SK-N-SH treated with all-trans-retinoic acid at 6 μM for 48 hours (cell line): ENCODE data around the gene DPYD.

Experiments used
- ATAC-seq: fragments of 200-7000 bp; cut with Tn5 transposase; 3 replicates; pipeline ENCODE4 v1.9.1; 2020; ENCODE audit warnings: mild to moderate bottlenecking, moderate library complexity
- ESRRG ChIP-seq: fragments of 250-450 bp; sonication (Bioruptor Pico); IDR thresholded peaks from 2 replicates; pipeline ENCODE4 v1.6.1; 2021; ENCODE audit warnings: mild to moderate bottlenecking
- GLIS3 ChIP-seq: fragments of 250-450 bp; sonication (Bioruptor Pico); IDR thresholded peaks from 2 replicates; pipeline ENCODE4 v1.5.0; 2020; ENCODE audit warnings: mild to moderate bottlenecking, moderate library complexity
- ISL1 ChIP-seq: fragments of 250-450 bp; sonication (Bioruptor Pico); IDR thresholded peaks from 2 replicates; pipeline ENCODE4 v2.1.2; 2022; ENCODE audit warnings: mild to moderate bottlenecking, moderate library complexity
- POU6F1 ChIP-seq: fragments of 250-450 bp; sonication (Bioruptor Pico); IDR thresholded peaks from 2 replicates; pipeline ENCODE4 v1.8.0; 2021; ENCODE audit warnings: low read depth, mild to moderate bottlenecking, moderate library complexity, borderline replicate concordance
- PPARA ChIP-seq: fragments of 250-450 bp; sonication (Bioruptor Pico); IDR thresholded peaks from 2 replicates; pipeline ENCODE4 v1.5.0; 2020; ENCODE audit warnings: mild to moderate bottlenecking, borderline replicate concordance
- RARB ChIP-seq: fragments of 250-450 bp; sonication (Bioruptor Pico); IDR thresholded peaks from 2 replicates; pipeline ENCODE4 v1.8.0; 2021; ENCODE audit warnings: mild to moderate bottlenecking, moderate library complexity
- TCF4 ChIP-seq: fragments of 250-450 bp; sonication (Bioruptor Pico); IDR thresholded peaks from 2 replicates; pipeline ENCODE4 v1.8.0; 2021; ENCODE audit warnings: mild to moderate bottlenecking, moderate library complexity, borderline replicate concordance
- TOX ChIP-seq: fragments of 250-450 bp; sonication (Bioruptor Pico); IDR thresholded peaks from 2 replicates; pipeline ENCODE4 v1.8.0; 2021; ENCODE audit warnings: mild to moderate bottlenecking, moderate library complexity, borderline replicate concordance
- TSHZ2 ChIP-seq: fragments of 250-450 bp; sonication (Bioruptor Pico); IDR thresholded peaks from 2 replicates; pipeline ENCODE4 v1.5.0; 2020; ENCODE audit warnings: mild to moderate bottlenecking, moderate library complexity
- ZC3H10 ChIP-seq: fragments of 250-450 bp; sonication (Bioruptor Pico); IDR thresholded peaks from 2 replicates; pipeline ENCODE4 v1.5.1; 2021; ENCODE audit warnings: mild to moderate bottlenecking, moderate library complexity
- ZFP3 ChIP-seq: fragments of 250-450 bp; sonication (Bioruptor Pico); IDR thresholded peaks from 2 replicates; pipeline ENCODE4 v1.5.0; 2020; ENCODE audit warnings: mild to moderate bottlenecking, moderate library complexity
- ZFP30 ChIP-seq: fragments of 450-650 bp; formaldehyde crosslinking; IDR thresholded peaks from 2 replicates; pipeline ENCODE4 v1.5.0; 2022; ENCODE audit warnings: mild to moderate bottlenecking, moderate library complexity
- ZNF565 ChIP-seq: fragments of 450-650 bp; formaldehyde crosslinking; conservative IDR thresholded peaks from 2 replicates; pipeline ENCODE4 v1.5.0; 2020; ENCODE audit warnings: low read depth, mild to moderate bottlenecking, moderate library complexity
- ZNF70 ChIP-seq: fragments of 450-650 bp; formaldehyde crosslinking; IDR thresholded peaks from 2 replicates; pipeline ENCODE4 v1.5.0; 2020; ENCODE audit warnings: mild to moderate bottlenecking, moderate library complexity
- ZNF8 ChIP-seq: fragments of 450-650 bp; formaldehyde crosslinking; IDR thresholded peaks from 2 replicates; pipeline ENCODE4 v1.5.0; 2020; ENCODE audit warnings: mild to moderate bottlenecking, moderate library complexity
- TF ChIP-seq, protein P1 (sequence below): fragments of 250-450 bp; sonication (Bioruptor Pico); IDR thresholded peaks from 2 replicates; pipeline ENCODE4 v1.8.0; 2020; ENCODE audit warnings: mild to moderate bottlenecking, moderate library complexity, borderline replicate concordance
- TF ChIP-seq, protein P2 (sequence below): fragments of 250-450 bp; sonication (Bioruptor Pico); IDR thresholded peaks from 2 replicates; pipeline ENCODE4 v1.5.1; 2021; ENCODE audit warnings: mild to moderate bottlenecking, moderate library complexity

Gene DPYD

DNA sequence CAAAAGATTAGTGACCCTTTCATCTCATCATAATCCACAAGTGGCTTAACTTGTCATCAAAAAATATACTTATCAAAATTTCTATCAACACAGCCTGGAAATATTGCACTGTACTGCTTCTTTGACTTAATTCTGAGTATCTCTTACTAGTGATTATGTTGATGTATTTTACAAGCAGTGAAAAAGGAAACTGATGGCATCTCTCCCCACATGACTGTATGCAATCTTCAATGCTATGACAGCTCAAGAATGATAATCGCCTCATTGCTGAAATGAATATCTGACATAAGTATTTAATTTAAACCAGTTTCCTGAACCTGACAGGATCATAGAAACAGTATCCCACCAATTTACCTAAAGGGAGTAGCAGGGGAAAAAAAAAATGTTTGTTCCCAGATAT is 79.5 kb downstream of the DPYD start:
- no peak for ATAC-seq
- no peak for TF ChIP-seq ZNF8 (CRISPR knock-in tag)
- no peak for TF ChIP-seq ZNF70 (CRISPR knock-in tag)
- TF ChIP-seq POU6F1 (CRISPR knock-in tag): no peak
- no peak for TF ChIP-seq ZC3H10
- no peak for TF ChIP-seq PPARA (CRISPR knock-in tag)

- ATAC-seq: peak; percentile 45; the same call in 1 of the 3 replicates
These were observed 83.7 kb downstream of the DPYD start for GRCh38 chr1:97837161-97837560.

GRCh38 chr1:97834899-97835298 is 85.9 kb downstream of the DPYD start:
- TF ChIP-seq ISL1 (CRISPR knock-in tag) (peak; percentile 72), TSHZ2 (CRISPR knock-in tag) (no peak), TCF4 (peak; percentile 37; the same call in 1 of the 2 replicates)
- peak; percentile 81 for ATAC-seq

More at GRCh38 chr1:97837161-97837560, 83.7 kb downstream of the DPYD start:
- TF ChIP-seq PPARA (CRISPR knock-in tag): no peak
- TF ChIP-seq ISL1 (CRISPR knock-in tag): peak; percentile 41
- TF ChIP-seq TSHZ2 (CRISPR knock-in tag): no peak
- no peak for TF ChIP-seq ZFP30 (CRISPR knock-in tag)
- no peak for TF ChIP-seq RARB
- no peak for TF ChIP-seq GLIS3 (CRISPR knock-in tag)
- no peak for TF ChIP-seq ESRRG

DNA sequence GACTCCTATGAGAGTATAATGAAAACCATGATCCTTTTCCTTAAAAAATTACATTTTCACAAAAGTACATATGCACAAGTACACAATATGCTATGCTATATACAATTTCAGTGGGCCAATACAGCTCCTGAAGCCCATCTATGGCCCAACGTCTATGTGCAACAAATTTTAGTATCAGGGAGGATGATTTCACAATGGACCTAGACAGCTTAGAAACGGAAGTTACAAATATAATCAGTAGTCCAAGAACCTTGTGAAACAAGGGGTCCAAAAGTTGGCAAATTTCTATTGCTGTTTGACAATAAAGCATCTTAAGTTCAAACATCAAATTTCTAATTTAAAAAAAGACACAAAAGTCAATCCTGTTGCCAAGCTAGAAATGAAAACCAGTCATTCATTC is 87.0 kb downstream of the DPYD start:
- no peak for ATAC-seq
- TF ChIP-seq, protein P1, sequence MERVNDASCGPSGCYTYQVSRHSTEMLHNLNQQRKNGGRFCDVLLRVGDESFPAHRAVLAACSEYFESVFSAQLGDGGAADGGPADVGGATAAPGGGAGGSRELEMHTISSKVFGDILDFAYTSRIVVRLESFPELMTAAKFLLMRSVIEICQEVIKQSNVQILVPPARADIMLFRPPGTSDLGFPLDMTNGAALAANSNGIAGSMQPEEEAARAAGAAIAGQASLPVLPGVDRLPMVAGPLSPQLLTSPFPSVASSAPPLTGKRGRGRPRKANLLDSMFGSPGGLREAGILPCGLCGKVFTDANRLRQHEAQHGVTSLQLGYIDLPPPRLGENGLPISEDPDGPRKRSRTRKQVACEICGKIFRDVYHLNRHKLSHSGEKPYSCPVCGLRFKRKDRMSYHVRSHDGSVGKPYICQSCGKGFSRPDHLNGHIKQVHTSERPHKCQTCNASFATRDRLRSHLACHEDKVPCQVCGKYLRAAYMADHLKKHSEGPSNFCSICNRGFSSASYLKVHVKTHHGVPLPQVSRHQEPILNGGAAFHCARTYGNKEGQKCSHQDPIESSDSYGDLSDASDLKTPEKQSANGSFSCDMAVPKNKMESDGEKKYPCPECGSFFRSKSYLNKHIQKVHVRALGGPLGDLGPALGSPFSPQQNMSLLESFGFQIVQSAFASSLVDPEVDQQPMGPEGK (CRISPR knock-in tag): no peak
- TF ChIP-seq RARB (no peak), ZFP30 (CRISPR knock-in tag) (no peak)
- TF ChIP-seq, all 23 proteins: peak for 0

GRCh38 chr1:97832481-97832880 is 88.4 kb downstream of the DPYD start:
- TF ChIP-seq, protein P2, sequence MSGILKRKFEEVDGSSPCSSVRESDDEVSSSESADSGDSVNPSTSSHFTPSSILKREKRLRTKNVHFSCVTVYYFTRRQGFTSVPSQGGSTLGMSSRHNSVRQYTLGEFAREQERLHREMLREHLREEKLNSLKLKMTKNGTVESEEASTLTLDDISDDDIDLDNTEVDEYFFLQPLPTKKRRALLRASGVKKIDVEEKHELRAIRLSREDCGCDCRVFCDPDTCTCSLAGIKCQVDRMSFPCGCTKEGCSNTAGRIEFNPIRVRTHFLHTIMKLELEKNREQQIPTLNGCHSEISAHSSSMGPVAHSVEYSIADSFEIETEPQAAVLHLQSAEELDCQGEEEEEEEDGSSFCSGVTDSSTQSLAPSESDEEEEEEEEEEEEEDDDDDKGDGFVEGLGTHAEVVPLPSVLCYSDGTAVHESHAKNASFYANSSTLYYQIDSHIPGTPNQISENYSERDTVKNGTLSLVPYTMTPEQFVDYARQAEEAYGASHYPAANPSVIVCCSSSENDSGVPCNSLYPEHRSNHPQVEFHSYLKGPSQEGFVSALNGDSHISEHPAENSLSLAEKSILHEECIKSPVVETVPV: no peak
- TF ChIP-seq ZNF8 (CRISPR knock-in tag) (no peak), ZFP30 (CRISPR knock-in tag) (no peak), ZC3H10 (no peak), ZNF565 (CRISPR knock-in tag) (no peak), RARB (no peak), TOX (CRISPR knock-in tag) (no peak), ZFP3 (CRISPR knock-in tag) (no peak)
- TF ChIP-seq, all 23 proteins: peak for 0
- no peak for ATAC-seq
